Amniotic epithelial cell (primary cell): Measurements from ENCODE around the gene SPOP.

Experiments used
- DNase-seq: peaks from one replicate; pipeline ENCODE4 v3.0.0-alpha.2; 2010; ENCODE audit warnings: low read depth

The SPOP gene

DNA sequence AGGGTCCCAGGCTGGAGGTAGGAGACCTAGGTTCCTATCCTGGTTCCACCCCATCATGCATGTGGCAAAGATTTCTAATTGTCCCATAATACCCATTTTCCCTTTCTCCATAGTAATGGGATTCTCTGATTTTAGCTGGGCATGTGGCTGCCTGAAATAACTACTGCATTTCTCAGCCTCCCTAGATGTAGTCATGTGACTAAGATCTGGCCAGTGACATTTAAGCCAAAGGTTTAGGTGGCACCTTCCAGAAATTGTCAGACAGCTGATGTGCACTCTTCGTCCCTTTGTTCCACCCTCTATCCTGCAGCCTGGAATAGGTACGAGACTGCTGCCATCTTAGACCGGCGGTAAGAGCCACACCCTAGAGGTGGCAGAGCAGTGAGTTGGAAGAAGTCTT is 94.0 kb downstream of the SPOP start:
- DNase-seq, result no peak

DNA sequence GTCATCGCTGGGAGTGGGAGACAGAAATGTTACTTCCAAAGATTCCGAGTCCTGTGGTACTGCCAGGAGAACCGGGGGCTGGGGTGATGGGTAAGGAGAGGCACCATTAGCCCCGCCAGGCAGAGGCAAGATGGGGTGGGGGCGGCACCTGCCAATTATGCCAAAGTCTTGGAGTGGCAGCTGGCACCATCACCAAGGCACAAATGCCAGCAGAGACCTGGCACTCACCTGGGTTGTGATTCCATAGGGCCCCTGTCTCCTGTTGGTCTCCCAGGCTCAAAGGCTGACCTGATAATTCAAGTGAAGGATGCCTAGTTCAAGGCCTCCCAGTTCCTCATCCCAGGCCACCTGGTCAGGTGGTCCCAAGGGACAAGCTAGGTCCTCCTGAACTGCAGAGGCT is 94.7 kb downstream of the SPOP start:
- DNase-seq, result no peak

DNA sequence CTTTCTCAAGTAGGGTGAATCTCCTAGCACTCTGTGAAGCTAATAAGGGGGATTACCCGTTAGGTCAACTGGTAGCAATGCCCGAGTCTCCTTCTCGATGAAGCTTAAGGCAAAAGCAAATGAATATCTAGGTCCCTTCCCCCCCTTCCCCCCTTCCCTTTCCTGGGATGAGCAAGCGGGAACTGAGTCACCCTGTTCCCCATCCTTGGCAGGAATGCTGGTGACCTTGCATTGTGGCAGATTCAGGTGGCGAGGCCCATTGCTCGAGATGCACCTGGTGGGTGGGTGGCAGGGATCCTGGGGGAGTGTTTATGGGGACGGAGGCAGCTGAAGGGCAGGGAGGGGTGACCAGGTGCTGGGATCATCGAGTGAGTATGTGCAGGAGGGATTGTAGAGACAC is 95.1 kb downstream of the SPOP start:
- DNase-seq, result no peak

DNA sequence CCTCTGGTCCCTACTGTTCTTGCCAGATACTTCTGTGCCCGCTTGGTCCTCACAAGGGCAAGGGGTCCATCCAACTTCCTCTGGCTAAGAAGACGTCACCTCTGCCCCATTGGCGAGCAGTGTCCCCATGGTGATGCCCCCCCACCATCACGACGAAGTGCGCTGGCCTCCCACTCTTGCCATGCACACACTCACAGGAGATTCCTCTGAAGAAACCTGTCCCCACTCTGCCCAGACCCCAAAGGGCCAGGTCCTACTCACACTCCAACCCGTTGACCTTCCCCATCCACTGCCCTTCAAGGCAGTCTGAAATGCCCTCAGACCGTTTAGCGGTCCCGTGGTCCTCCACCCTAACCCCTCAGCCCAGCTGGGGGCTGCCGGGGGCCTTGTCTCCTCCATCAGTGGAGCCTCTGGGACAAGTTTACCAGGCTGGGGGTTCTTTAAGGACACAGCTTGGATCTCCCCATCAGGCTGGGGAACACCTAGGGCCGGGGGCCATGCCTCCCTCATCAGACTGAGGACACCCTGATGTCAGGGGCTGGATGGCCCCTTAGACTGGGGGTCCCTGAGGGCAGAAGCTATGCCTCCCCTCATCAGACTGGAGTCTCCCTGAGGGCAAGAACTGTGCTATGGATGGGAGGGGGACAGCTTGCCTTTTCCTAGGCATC is 95.7 kb downstream of the SPOP start:
- no peak for DNase-seq

DNA sequence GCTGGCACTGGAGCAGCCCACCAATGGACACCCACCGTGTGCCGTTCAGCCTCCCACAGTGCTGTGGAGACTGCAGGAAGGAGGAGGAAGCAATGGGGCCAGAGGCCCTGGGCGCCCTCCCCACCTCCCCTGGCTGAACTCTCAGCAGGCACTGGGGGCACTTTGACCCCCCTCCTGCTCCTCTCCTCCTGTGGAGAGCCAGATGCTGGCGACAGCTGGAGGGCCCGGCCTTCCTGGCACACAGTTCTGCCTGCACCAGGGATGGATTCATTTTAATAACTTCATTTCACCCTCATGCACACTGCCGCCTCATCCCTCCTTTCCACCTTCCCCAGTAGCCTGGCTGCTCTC is 96.3 kb downstream of the SPOP start:
- DNase-seq, result no peak

DNA sequence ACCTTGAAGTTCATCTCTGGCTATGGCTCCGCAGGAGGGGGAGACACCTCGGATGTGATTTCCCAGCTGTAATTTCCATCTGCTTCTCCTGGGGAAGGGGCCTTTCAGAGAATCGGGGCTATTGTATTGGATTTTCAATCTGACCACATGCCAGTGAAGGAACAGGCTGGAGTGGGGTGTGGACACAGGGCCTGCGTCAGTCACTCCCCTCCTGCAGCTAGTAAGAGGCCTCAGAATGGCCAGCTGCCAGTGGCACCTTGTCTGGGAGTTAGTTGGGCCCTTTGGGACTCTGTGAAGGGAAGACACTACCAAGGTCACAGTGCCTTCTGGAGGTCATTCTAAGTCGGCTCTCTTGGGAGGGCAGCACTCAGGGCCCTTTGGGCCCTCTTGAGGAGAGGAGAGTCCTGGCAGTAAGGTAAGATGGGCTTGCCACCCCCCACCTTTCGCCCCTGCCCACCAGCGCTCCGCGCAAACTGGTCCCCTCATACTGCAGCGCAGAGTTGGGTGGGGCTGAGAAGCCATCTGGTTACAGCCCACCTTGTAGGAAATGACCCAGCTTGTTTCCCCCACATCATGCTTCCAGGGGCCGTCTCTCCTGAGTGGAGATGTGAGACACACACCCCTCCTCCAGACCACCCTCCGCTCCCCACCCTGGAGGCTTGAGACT is 96.8 kb downstream of the SPOP start:
- DNase-seq, result no peak

DNA sequence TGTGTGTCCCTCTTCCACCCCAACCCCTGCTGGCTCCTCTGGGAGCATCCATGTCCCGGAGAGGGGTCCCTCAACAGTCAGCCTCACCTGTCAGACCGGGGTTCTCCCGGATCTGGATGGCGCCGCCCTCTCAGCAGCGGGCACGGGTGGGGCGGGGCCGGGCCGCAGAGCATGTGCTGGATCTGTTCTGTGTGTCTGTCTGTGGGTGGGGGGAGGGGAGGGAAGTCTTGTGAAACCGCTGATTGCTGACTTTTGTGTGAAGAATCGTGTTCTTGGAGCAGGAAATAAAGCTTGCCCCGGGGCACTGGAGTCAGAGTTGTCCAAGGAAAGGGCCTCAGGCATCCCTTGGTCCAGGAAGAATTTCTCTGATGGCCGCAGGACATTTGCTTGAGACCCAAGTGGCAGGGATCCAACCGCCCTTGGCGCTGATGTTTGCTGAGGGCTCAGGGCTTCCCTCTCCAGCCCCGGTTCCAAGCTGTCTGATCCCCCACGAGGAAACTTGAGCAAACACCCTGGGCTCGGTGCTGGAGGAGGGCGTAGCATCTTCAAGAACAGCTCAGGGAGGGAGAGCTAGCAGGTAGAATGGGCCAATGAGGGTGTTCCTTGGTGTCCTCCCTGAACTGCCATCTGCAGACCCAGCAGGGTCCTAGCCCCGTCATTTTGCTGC is 97.7 kb downstream of the SPOP start:
- DNase-seq, result peak; percentile 60

DNA sequence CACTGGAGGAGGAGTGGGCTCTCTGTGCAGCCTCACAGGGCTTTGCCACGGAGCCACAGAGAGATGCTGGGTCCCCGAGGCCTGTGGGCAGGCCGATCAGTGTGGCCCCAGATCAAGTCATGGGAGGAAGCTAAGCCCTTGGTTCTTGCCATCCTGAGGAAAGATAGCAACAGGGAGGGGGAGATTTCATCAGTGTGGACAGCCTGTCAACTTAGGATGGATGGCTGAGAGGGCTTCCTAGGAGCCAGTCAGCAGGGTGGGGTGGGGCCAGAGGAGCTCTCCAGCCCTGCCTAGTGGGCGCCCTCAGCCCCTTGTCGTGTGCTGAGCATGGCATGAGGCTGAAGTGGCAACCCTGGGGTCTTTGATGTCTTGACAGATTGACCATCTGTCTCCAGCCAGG is 98.4 kb downstream of the SPOP start:
- no peak for DNase-seq

DNA sequence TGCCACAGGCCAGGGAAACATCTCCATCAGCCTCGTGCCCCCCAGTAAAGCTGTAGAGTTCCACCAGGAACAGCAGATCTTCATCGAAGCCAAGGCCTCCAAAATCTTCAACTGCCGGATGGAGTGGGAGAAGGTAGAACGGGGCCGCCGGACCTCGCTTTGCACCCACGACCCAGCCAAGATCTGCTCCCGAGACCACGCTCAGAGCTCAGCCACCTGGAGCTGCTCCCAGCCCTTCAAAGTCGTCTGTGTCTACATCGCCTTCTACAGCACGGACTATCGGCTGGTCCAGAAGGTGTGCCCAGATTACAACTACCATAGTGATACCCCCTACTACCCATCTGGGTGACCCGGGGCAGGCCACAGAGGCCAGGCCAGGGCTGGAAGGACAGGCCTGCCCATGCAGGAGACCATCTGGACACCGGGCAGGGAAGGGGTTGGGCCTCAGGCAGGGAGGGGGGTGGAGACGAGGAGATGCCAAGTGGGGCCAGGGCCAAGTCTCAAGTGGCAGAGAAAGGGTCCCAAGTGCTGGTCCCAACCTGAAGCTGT is 98.9 kb downstream of the SPOP start:
- DNase-seq, result no peak

DNA sequence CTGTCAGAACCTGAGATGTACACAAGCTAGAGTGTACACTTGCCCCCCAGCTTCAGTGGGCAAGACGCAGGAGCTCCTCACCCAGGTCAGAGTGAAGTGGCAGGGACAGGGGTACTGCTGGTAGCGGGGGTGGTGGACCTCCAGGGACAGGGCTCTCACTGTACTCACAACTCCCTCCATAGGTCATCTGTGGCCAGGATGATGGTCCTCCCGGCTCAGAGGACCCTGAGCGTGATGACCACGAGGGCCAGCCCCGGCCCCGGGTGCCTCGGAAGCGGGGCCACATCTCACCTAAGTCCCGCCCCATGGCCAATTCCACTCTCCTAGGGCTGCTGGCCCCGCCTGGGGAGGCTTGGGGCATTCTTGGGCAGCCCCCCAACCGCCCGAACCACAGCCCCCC is 99.5 kb downstream of the SPOP start:
- no peak for DNase-seq

DNA sequence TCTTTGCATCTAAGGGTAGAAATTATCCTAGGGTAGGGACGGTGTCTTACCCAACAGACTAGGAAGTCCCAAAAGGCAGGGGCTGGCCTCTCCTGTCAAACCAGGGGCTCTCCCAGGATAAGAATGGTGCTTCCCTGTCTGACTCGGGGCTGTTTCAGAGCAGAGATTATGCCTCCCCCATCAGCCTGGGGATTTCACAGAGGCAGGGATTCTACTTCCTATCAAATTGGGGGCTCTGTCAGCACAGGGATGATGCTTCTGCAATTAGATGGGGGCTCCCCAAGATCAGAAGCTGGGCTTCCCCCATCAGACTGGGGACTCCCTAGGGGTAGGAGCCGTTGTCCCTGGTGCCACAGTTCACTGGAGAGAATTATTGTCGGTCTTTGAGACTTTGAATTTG is 99.9 kb downstream of the SPOP start:
- no peak for DNase-seq

DNA sequence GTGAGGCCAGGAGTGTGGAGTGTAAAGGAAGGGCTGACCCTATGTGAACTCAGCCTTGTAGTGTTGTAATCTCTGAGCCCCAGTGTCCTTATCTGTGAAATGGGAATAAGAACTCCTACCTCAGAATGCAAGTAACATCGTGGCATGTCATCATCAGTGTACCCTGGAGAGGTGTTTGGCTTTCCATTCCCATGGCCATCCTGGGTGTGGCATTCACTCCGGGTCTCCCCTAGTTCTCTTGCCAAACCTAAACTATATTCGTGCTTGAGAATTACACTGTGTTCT is 100.3 kb downstream of the SPOP start:
- no peak for DNase-seq

DNA sequence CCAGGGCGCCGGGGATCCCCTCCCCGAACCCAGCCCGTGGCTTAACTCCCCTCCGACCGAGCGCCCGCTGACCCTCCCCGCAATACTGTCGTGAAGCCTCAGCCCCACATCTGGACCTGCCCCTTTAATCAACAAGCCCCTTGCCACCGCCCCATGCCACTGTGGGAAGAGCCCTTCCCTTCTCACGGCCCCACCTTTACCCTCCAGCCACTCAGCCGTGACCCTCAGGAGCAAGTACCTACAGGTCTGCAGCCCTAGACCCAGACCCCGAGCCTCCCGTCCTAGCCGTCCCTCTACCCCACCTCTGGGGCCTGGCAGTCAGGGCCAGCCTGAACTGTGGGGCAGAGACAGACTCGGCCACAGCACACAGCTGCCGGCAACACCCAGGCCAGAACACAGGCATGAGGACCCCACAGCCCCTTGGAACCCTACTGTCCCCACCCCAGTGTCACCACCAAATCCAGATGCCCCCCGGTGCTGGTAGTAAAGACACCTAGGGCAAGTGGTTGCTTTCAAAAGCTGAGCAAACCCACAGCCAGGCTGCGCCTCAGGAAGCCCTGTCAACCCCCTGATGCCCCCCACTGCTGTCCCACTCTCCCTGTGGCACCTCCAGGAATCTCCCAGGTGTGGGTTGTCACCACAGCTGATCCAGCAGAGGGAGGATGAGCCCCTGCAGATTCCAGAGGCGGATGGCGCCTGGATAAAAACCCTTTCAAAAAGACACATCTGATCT is 100.8 kb downstream of the SPOP start:
- DNase-seq, result no peak

DNA sequence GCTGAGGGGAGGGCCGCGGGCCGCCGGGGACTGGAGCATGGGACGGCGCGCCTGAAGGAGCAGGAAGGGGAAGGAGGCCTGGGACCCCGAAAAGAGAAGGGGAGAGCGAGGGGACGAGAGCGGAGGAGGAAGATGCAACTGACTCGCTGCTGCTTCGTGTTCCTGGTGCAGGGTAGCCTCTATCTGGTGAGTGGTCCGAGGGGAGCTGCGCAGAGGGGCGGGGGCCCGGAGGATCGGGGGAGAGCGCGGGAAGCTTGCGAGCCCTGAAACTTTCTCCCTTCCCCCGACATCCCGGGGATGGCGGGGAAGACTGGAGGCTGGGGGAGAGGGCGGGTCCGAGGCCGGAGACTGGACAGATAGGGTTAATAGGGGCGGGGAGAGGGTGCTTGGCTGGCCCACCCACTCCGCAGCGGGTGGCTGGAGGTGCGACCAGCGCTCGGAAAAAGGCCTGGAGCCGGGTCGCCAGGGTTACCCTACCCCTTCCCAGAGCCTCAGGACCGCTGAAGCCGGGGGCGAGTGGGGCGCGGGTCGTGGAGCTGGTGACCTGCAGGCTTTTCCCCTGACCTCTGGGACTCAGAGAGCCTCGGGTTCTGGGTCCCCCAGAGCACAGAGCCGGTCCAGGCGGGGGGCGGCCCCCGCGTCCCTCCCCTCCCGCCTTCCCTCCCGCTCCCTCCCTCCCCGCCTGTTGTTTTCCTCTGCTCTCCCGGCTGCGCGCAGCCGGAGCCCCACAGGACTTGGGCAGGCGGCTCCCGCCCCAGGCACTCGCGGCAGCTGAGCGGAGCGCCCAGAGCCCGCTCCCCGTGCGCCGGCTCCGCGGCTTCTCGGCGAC is 101.6 kb downstream of the SPOP start:
- DNase-seq, result no peak

DNA sequence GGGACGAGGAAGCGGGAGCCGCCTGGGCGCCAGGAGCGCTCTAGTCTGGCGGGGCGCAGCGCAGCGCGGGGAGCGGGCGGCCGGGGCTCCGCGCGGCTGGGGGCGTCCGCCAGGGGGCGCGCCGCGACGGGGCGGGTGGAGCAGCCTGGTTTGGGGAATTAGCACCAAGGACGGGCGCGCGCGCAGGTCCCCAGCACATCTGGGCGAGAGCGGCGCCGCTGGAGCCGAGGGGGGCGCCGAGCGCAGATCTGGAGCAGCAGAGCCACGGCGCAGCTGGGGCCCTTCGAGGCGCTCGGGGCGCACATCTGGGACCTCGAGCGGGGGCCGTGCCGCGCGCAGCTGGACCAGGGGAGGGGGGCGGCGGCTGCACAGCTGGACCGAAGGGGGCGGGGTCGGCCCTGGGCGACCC is 102.2 kb downstream of the SPOP start, which contains the start of gene NXPH3:
NXPH3 (plus strand) TSS at position 193 of the 409 bp plus-strand sequence. CDS start 349 bp downstream, outside the sequence.
- DNase-seq, result no peak

DNA sequence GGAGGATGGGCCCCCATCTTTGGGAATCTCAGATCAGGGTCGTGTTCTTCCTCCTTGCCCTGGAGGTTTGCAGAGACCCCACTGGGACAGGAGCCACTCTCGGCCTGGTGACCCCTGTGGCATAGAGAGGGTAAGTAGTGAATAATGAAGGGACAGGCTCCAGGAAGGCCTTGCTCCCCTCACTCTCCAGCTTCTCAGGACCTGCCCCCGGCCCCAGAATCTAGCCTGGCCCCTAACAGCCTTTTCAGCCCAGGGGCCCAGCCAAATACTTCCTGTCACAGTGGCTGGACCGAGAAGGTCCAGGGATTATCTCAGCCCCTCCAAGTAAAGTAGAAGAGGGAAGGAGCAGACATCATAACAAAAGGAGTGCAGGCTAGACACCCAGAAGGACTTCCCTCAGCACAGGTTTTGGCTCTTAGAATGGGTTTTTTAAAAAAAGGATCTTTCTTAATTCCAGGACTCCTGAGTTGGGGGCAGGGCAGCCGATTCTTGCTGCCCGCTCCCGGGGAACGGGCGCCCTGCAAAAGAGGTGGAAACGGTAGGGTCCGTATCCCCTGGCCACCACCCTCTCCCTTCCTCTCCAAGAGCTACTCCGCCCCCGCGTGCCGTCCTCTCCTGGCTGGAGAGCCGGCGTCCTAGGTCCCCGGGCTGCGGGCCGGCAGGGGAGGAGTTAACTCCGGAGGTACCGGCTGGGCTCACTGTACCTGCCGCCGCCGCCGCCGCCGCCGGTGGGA is 102.8 kb downstream of the SPOP start:
- no peak for DNase-seq

DNA sequence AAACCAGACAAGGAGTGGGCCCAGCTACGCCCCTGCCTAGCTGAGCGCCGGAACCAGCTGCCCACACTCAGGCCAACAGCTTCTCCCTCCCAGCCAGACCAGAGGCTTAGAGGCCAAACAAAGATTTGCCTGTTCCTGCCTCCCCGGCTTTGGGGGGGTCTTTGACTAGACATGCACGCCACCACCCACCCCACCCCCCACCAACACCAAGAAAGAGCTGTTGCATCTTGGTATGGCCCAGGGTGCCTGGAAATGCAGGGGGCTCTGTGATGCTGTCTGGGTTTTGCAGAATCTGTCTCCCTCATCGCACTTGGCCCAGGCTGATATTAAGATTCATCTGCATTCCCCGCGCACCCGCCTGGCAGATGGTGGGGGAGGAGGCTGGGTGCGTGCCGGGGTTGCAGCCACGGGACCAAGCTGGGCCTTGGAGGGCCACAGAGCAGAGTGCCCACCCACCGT is 103.5 kb downstream of the SPOP start:
- DNase-seq, result no peak

DNA sequence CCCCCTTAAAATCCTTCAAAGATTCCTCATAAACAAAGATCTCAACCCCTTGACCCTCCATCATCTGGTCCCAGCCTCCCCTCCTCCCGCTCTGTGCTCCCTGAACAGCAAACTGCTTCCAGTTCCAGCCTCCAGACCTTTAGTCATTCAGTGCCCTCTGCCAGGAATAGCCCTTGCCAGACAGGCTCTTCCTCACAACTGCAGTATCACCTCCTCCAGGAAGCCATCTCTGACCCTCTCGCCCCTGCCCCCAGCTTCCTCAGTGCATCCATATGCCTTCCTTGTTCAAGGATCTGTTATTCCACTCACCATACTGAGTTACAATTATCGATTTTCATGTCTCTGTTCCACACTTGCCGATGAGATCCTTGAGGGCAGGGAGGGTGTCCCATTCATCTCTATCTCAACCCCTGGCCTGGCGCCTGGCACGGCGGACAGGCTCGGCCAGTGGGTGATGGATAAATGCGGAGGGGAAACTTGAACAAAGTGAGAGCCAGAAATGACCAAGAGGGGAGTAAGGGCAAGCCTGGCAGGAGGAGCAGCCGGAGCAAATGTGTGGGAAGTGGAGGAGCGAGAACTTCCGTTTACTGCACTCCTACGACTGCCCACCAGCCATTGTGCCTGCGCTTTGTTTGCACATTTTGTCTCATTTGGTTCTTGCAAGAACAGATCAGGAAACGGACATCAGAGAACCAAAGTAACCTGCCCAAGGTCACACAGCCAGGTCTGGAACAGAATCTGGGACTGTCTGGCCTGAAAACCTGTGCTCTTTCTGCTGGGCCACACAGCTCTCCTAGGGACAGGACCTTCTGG is 104.2 kb downstream of the SPOP start:
- DNase-seq, result no peak

DNA sequence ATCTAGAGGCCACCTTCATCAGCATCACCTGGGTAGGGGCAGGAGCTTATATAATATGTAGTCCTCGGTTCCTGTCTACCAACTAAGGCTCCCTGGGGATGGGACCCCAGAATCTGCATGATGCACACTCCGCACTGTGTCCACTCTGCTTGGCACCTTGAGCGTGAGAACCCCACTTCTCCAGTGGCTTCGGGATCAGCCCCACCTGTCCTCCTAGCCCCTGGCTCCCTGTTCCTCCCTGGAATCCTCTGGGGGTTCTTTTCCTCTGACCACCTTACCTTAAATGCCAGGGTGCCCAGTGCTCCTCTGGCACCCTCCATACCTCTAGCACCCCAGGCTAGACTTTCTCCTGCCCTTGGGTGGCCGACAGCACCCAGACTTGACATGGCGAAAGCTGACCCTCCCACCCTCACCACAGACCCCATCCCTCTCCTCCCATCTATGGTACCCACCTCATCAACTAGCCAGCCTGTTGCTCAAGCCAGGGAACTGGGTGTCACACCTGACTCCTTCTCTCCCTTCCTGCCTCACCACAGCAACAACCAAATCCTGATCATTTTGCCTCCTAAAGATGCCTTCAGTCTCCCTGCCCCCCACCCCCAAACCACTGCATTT is 105.0 kb downstream of the SPOP start:
- DNase-seq, result no peak

DNA sequence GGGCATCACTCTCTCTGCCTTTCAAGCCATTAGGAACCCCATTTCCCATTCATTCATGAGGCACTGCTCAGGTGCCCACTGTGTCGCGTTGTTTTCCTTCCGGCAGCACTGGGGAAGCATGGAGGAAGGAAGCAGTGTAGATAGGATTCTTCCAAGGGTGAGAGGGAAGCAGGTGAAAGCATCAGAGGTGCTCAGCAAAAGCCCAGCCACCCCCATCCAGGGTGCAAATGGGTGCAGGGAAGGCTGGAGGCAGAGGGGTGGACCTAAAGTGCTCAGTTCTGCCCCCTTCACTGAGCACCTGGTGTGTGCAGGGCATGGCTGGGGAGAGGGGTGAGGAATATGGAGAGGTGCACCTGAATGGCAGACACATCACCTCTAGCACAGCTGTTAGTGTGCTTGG is 105.7 kb downstream of the SPOP start:
- no peak for DNase-seq
